HEK293 (cell line): Measurements from ENCODE around the gene RNF123.

Source experiments
- CTCF ChIA-PET: fragments of 350-600 bp; formaldehyde crosslinking; extraction: SDS; loops from one replicate; lab custom pipeline; 2021; ENCODE audit warnings: antibody characterized with exemption; lab: Yijun Ruan, JAX
- POLR2A ChIA-PET: fragments of 300-600 bp; formaldehyde crosslinking; extraction: SDS; loops from one replicate; lab custom pipeline; 2020; ENCODE audit warnings: antibody characterized with exemption, inconsistent platforms; lab: Yijun Ruan, JAX
- H3K27ac ChIP-seq: fragments of 200-500 bp; sonication (Bioruptor generic); 2 replicates; pipeline ENCODE4 v1.5.1; 2014; ENCODE audit warnings: low read depth, low read length, control low read depth, inconsistent platforms; ENCODE audit errors: extremely low read depth
- H3K36me3 ChIP-seq, 2 experiments: fragments of 200-500 bp in 1 of 2; sonication (Bioruptor generic) in 1 of 2; 1 replicate in 1 of 2; 2 replicates in 1 of 2; pipeline ENCODE4 v1.5.1; 2014 to 2017; ENCODE audit warnings: inconsistent platforms in 2 of 2, low read length in 2 of 2; ENCODE audit not compliant: control insufficient read depth in 2 of 2, insufficient read depth in 1 of 2
- H3K4me1 ChIP-seq: fragments of 200-500 bp; sonication (Bioruptor generic); 2 replicates; pipeline ENCODE4 v1.5.1; 2014; ENCODE audit warnings: mild to moderate bottlenecking, low read length, inconsistent platforms; ENCODE audit not compliant: control insufficient read depth, insufficient read depth
- H3K4me3 ChIP-seq: 2 replicates; pipeline ENCODE4 v1.5.1; 2011; ENCODE audit warnings: low read depth, mild to moderate bottlenecking, control low read depth, low read length, moderate library complexity
- H3K9me3 ChIP-seq: fragments of 200-500 bp; sonication (Bioruptor generic); 2 replicates; pipeline ENCODE4 v1.5.1; 2014; ENCODE audit warnings: low read depth, low read length, inconsistent platforms; ENCODE audit not compliant: control insufficient read depth, insufficient read depth
- GLIS2 ChIP-seq: fragments of 450-650 bp; formaldehyde crosslinking; IDR thresholded peaks from 2 replicates; pipeline ENCODE4 v1.5.1; 2016; ENCODE audit warnings: missing biosample characterization, missing genetic modification characterization
- HOXC10 ChIP-seq: sonication (generic); formaldehyde crosslinking; IDR thresholded peaks from 2 replicates; pipeline ENCODE4 v1.8.1; 2023; ENCODE audit warnings: mild to moderate bottlenecking, missing genetic modification reagents
- MYNN ChIP-seq: fragments of 450-650 bp; formaldehyde crosslinking; IDR thresholded peaks from 2 replicates; pipeline ENCODE4 v1.5.1; 2016; ENCODE audit warnings: missing biosample characterization, missing genetic modification characterization, borderline replicate concordance
- MZF1 ChIP-seq: fragments of 450-650 bp; formaldehyde crosslinking; IDR thresholded peaks from 2 replicates; pipeline ENCODE4 v1.5.1; 2017; ENCODE audit warnings: missing biosample characterization, missing genetic modification characterization, borderline replicate concordance
- PRDM1 ChIP-seq: fragments of 450-650 bp; formaldehyde crosslinking; IDR thresholded peaks from 2 replicates; pipeline ENCODE4; 2016; ENCODE audit warnings: missing biosample characterization, missing genetic modification characterization
- ZBTB1 ChIP-seq: fragments of 450-650 bp; formaldehyde crosslinking; IDR thresholded peaks from 2 replicates; pipeline ENCODE4 v1.5.1; 2016; ENCODE audit warnings: missing biosample characterization, missing genetic modification characterization
- ZBTB7A ChIP-seq: fragments of 450-650 bp; formaldehyde crosslinking; IDR thresholded peaks from 2 replicates; pipeline ENCODE4 v1.5.1; 2016; ENCODE audit warnings: low read depth, missing biosample characterization, missing genetic modification characterization
- ZFP41 ChIP-seq: fragments of 450-650 bp; formaldehyde crosslinking; IDR thresholded peaks from 2 replicates; pipeline ENCODE4 v1.5.1; 2016; ENCODE audit warnings: missing biosample characterization, missing genetic modification characterization, borderline replicate concordance
- ZNF157 ChIP-seq: fragments of 450-650 bp; formaldehyde crosslinking; IDR thresholded peaks from 2 replicates; pipeline ENCODE4 v1.5.1; 2016; ENCODE audit warnings: missing biosample characterization, missing genetic modification characterization
- ZNF174 ChIP-seq: fragments of 450-650 bp; formaldehyde crosslinking; IDR thresholded peaks from 2 replicates; pipeline ENCODE4 v1.5.0; 2017; ENCODE audit warnings: missing biosample characterization, mild to moderate bottlenecking, missing genetic modification characterization
- ZNF394 ChIP-seq: fragments of 450-650 bp; formaldehyde crosslinking; IDR thresholded peaks from 2 replicates; pipeline ENCODE4 v1.5.1; 2016; ENCODE audit warnings: missing biosample characterization, missing genetic modification characterization, mild to moderate bottlenecking, moderate library complexity, borderline replicate concordance
- ZNF621 ChIP-seq: fragments of 450-650 bp; formaldehyde crosslinking; IDR thresholded peaks from 2 replicates; pipeline ENCODE4 v1.5.1; 2017; ENCODE audit warnings: missing biosample characterization, missing genetic modification characterization
- ZNF626 ChIP-seq: fragments of 450-650 bp; sonication (Bioruptor Pico); formaldehyde crosslinking; IDR thresholded peaks from 2 replicates; pipeline ENCODE4 v1.5.1; 2018; ENCODE audit warnings: missing biosample characterization, missing genetic modification characterization, inconsistent platforms
- TF ChIP-seq, protein P1 (sequence below): fragments of 450-650 bp; formaldehyde crosslinking; IDR thresholded peaks from 2 replicates; pipeline ENCODE4 v1.5.0; 2017; ENCODE audit warnings: missing biosample characterization, missing genetic modification characterization, borderline replicate concordance
- TF ChIP-seq, protein P2 (sequence below): fragments of 450-650 bp; formaldehyde crosslinking; IDR thresholded peaks from 2 replicates; pipeline ENCODE4 v1.5.1; 2016; ENCODE audit warnings: missing biosample characterization, missing genetic modification characterization
- TF ChIP-seq, protein P3 (sequence below): fragments of 450-650 bp; formaldehyde crosslinking; conservative IDR thresholded peaks from 2 replicates; pipeline ENCODE4 v1.5.1; 2016; ENCODE audit warnings: low read depth, missing biosample characterization, missing genetic modification characterization
- TF ChIP-seq, protein P4 (sequence below): fragments of 450-650 bp; formaldehyde crosslinking; IDR thresholded peaks from 2 replicates; pipeline ENCODE4 v1.5.1; 2016; ENCODE audit warnings: missing biosample characterization, missing genetic modification characterization, borderline replicate concordance

The RNF123 gene

DNA sequence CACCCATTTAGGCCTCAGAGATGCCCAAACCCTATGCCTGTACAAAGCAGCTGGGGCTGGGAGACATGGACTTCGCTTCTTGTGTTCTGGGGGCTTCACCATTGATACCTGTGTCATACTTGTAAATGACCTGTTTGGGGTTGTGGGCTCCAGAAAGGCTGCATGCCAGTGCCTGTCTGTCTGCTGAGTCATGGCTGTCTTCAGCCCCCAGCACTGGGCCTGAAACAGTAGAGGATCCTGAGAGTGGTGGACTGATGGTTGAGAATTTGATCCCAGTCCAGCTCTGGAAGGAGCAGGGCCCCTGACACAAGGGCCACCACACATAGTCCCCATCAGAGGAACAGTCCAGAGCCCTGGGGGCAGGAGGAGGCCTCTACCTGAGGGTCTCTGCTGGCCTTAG, 39.8 kb upstream of the RNF123 start (continued):
- TF ChIP-seq GLIS2 (no peak), ZBTB1 (no peak), ZNF621 (tag by site-specific recombination) (no peak)

DNA sequence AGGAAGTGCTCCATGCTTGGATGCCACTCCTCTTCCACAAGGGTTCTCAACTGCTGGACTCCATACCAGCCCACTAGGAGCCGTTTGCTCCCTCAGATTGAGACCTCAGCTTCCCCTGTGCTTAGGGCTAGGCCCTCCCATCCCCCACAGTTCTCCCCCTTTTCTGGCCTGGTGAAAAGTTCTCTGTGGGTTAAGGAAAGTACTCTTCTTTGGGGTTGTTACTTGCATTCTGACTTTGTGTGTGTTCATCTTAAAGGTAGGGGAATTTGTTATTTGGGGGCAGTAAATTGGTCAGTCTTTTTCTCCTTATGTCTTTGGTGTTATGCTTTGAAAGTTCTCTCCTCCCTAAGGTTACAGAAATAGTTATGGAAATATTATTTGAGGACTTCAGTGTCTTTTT, 39.2 kb upstream of the RNF123 start:
- no peaks in the 10 kb centered on the region for H3K36me3 ChIP-seq
- ChIA-PET CTCF (no interaction called here), POLR2A (no interaction called here)
- TF ChIP-seq ZNF626 (no peak), PRDM1 (no peak), ZNF394 (tag by site-specific recombination) (no peak), ZNF174 (tag by site-specific recombination) (no peak), MZF1 (tag by site-specific recombination) (no peak), ZFP41 (no peak), ZBTB7A (tag by site-specific recombination) (no peak), ZNF157 (no peak), HOXC10 (CRISPR knock-in tag) (no peak), ZBTB1 (no peak), MYNN (tag by site-specific recombination) (no peak)
- TF ChIP-seq, protein P1, sequence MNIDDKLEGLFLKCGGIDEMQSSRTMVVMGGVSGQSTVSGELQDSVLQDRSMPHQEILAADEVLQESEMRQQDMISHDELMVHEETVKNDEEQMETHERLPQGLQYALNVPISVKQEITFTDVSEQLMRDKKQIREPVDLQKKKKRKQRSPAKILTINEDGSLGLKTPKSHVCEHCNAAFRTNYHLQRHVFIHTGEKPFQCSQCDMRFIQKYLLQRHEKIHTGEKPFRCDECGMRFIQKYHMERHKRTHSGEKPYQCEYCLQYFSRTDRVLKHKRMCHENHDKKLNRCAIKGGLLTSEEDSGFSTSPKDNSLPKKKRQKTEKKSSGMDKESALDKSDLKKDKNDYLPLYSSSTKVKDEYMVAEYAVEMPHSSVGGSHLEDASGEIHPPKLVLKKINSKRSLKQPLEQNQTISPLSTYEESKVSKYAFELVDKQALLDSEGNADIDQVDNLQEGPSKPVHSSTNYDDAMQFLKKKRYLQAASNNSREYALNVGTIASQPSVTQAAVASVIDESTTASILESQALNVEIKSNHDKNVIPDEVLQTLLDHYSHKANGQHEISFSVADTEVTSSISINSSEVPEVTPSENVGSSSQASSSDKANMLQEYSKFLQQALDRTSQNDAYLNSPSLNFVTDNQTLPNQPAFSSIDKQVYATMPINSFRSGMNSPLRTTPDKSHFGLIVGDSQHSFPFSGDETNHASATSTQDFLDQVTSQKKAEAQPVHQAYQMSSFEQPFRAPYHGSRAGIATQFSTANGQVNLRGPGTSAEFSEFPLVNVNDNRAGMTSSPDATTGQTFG (tag by site-specific recombination), result no peak
- TF ChIP-seq, protein P2, sequence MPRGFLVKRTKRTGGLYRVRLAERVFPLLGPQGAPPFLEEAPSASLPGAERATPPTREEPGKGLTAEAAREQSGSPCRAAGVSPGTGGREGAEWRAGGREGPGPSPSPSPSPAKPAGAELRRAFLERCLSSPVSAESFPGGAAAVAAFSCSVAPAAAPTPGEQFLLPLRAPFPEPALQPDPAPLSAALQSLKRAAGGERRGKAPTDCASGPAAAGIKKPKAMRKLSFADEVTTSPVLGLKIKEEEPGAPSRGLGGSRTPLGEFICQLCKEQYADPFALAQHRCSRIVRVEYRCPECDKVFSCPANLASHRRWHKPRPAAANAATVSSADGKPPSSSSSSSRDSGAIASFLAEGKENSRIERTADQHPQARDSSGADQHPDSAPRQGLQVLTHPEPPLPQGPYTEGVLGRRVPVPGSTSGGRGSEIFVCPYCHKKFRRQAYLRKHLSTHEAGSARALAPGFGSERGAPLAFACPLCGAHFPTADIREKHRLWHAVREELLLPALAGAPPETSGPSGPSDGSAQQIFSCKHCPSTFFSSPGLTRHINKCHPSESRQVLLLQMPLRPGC (tag by site-specific recombination), result no peak
- TF ChIP-seq, protein P3, sequence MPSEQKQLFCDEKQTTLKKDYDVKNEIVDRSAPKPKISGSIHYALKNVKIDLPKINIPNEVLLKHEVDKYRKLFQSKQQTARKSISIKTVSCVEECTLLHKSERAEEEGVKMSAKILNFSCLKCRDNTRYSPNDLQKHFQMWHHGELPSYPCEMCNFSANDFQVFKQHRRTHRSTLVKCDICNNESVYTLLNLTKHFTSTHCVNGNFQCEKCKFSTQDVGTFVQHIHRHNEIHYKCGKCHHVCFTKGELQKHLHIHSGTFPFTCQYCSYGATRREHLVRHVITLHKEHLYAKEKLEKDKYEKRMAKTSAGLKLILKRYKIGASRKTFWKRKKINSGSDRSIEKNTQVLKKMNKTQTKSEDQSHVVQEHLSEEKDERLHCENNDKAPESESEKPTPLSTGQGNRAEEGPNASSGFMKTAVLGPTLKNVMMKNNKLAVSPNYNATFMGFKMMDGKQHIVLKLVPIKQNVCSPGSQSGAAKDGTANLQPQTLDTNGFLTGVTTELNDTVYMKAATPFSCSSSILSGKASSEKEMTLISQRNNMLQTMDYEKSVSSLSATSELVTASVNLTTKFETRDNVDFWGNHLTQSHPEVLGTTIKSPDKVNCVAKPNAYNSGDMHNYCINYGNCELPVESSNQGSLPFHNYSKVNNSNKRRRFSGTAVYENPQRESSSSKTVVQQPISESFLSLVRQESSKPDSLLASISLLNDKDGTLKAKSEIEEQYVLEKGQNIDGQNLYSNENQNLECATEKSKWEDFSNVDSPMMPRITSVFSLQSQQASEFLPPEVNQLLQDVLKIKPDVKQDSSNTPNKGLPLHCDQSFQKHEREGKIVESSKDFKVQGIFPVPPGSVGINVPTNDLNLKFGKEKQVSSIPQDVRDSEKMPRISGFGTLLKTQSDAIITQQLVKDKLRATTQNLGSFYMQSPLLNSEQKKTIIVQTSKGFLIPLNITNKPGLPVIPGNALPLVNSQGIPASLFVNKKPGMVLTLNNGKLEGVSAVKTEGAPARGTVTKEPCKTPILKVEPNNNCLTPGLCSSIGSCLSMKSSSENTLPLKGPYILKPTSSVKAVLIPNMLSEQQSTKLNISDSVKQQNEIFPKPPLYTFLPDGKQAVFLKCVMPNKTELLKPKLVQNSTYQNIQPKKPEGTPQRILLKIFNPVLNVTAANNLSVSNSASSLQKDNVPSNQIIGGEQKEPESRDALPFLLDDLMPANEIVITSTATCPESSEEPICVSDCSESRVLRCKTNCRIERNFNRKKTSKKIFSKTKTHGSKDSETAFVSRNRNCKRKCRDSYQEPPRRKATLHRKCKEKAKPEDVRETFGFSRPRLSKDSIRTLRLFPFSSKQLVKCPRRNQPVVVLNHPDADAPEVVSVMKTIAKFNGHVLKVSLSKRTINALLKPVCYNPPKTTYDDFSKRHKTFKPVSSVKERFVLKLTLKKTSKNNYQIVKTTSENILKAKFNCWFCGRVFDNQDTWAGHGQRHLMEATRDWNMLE (tag by site-specific recombination), result no peak
- TF ChIP-seq, protein P4, sequence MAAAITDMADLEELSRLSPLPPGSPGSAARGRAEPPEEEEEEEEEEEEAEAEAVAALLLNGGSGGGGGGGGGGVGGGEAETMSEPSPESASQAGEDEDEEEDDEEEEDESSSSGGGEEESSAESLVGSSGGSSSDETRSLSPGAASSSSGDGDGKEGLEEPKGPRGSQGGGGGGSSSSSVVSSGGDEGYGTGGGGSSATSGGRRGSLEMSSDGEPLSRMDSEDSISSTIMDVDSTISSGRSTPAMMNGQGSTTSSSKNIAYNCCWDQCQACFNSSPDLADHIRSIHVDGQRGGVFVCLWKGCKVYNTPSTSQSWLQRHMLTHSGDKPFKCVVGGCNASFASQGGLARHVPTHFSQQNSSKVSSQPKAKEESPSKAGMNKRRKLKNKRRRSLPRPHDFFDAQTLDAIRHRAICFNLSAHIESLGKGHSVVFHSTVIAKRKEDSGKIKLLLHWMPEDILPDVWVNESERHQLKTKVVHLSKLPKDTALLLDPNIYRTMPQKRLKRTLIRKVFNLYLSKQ (tag by site-specific recombination), result no peak
- no peak overlapping the region for H3K4me3 ChIP-seq
- no peaks in the 10 kb centered on the region for H3K9me3 ChIP-seq
- no peaks in the 10 kb centered on the region for H3K4me1 ChIP-seq
- no peak overlapping the region for H3K27ac ChIP-seq
